CD4-positive, alpha-beta memory T cell (primary cell): Measurements from ENCODE around the gene CCDC69. TPM values are rescaled to one million over a fixed set of nuclear protein-coding genes. Genes with fewer than 3 reads are reported as not detected.
"Not testable (repeated sequence)": the region's sequence is repeated elsewhere in the genome, so short reads cannot be mapped to it uniquely, and the experiment has no call there.

Experiments
- CTCF ChIA-PET: fragments of 350-600 bp; sonication (Branson Sonifier 250); formaldehyde crosslinking; loops from one replicate; lab custom pipeline; 2021; ENCODE audit warnings: inconsistent platforms; ENCODE audit not compliant: partially characterized antibody; lab: Charles Lee
- POLR2A ChIA-PET: fragments of 350-600 bp; sonication (Branson Sonifier 250); formaldehyde crosslinking; loops from one replicate; lab custom pipeline; 2021; ENCODE audit not compliant: partially characterized antibody; lab: Charles Lee
- DNase-seq, 5 donors: peaks; one replicate each; pipeline versions ENCODE4 v3.0.0 to v3.0.0-alpha.2; 2020 to 2022; ENCODE audit warnings: mixed read lengths in 1 of 5
- H3K27ac ChIP-seq: one replicate; pipeline ENCODE4 v1.7.0; 2013; ENCODE audit warnings: low read depth, low read length
- H3K27me3 ChIP-seq: 2 replicates; pipeline ENCODE4 v1.7.0; 2013; ENCODE audit warnings: mild to moderate bottlenecking, low read length, moderate library complexity; ENCODE audit not compliant: insufficient read depth
- H3K36me3 ChIP-seq: 2 replicates; pipeline ENCODE4 v1.7.0; 2013; ENCODE audit warnings: mild to moderate bottlenecking, low read length, moderate library complexity; ENCODE audit not compliant: insufficient read depth
- H3K4me1 ChIP-seq: 2 replicates; pipeline ENCODE4 v1.7.0; 2013; ENCODE audit warnings: mild to moderate bottlenecking, low read length, moderate library complexity; ENCODE audit not compliant: insufficient read depth
- H3K4me3 ChIP-seq, 2 donors: one replicate each; pipeline ENCODE4 v1.7.0; 2013; ENCODE audit warnings: low read length in 2 of 2, mild to moderate bottlenecking in 1 of 2
- H3K9me3 ChIP-seq, 2 donors: one replicate each; pipeline ENCODE4 v1.7.0; 2013; ENCODE audit warnings: low read length in 2 of 2, control low read depth in 1 of 2; ENCODE audit not compliant: control insufficient read depth in 1 of 2
- H3K27ac Mint-ChIP-seq, 7 donors: one replicate each; pipeline ENCODE4 v1.8.0; 2020 to 2021; ENCODE audit warnings: mixed read lengths in 7 of 7, mild to moderate bottlenecking in 6 of 7, inconsistent platforms in 3 of 7, moderate library complexity in 3 of 7
- H3K27me3 Mint-ChIP-seq, 2 donors: one replicate each; pipeline ENCODE4 v1.8.0; 2020 to 2021; ENCODE audit warnings: mixed read lengths in 2 of 2
- H3K36me3 Mint-ChIP-seq, 2 donors: one replicate each; pipeline ENCODE4 v1.8.0; 2020 to 2021; ENCODE audit warnings: mixed read lengths in 2 of 2, inconsistent platforms in 1 of 2, mild to moderate bottlenecking in 1 of 2
- H3K4me1 Mint-ChIP-seq, 4 donors: one replicate each; pipeline ENCODE4 v1.8.0; 2020 to 2021; ENCODE audit warnings: mixed read lengths in 4 of 4, mild to moderate bottlenecking in 1 of 4
- H3K4me3 Mint-ChIP-seq, 8 donors: one replicate each; pipeline ENCODE4 v1.8.0; 2020 to 2021; ENCODE audit warnings: mixed read lengths in 8 of 8, mild to moderate bottlenecking in 7 of 8, moderate library complexity in 6 of 8, inconsistent platforms in 3 of 8
- H3K9me3 Mint-ChIP-seq, 8 donors: one replicate each; pipeline ENCODE4 v1.8.0; 2020 to 2021; ENCODE audit warnings: mixed read lengths in 8 of 8, mild to moderate bottlenecking in 5 of 8, inconsistent platforms in 3 of 8, moderate library complexity in 1 of 8
- intact Hi-C: fragments of 100-400 bp; cut with micrococcal nuclease; formaldehyde crosslinking; loops from one replicate; pipeline ENCODE4 v1.15.1; 2023
- polyA plus RNA-seq, 2 donors: library from polyadenylated mRNA; unstranded; fragments of 300-500 nt; fragmentation: Illumina TruSeq; gene quantifications; one replicate each; pipeline ENCODE4 v1.2.3, GENCODE V29; 2021
- total RNA-seq, 2 experiments: library from RNA; stranded (reverse); gene quantifications; one replicate each; pipeline ENCODE4 v1.2.3, GENCODE V29; 2021

CCDC69 gene
- total and polyA plus RNA-seq, 4 experiments from 2014 or later: 38.9 to 93.9 (median 88.2) TPM

DNA sequence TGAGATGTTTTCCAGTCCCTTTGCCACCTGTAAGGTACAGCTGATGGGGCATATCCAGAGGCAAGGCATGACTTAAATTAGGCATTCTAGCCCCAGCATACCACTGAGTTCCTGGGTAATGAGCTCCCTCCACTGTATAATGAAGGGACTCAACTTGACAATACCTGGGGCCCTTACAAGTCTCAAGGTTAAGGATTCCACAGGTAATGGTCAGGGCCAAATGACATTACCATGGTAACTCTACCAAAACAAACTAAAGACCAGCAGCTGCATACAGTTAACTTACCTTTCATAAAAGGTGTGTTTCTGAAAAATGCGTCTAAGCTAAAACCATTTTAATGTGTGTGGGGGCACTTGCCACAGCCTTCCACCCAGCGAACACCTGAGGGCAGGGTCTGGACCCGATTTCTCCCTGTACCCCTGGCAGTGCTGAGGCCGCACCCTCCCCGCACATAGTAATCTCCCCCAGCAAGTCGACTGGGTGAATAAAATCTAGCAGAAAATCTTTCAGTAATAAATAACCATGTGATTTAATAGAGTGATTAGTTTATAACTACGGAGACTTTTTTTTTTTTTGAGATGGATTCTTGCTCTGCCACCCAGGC lies 24.2 kb downstream of the CCDC69 start:
- Mint-ChIP-seq H3K27me3 (no peaks in the 10 kb centered on the region), H3K9me3 (no peaks in the 10 kb centered on the region), H3K4me3 (no peak overlapping the region), H3K27ac (peak overlapping the region; percentile 55 to 87 (median 57)), H3K36me3 (peaks cover 51 to 62% of the 10 kb centered on the region in 2 donors), H3K4me1 (peaks cover 32 to 50% (median 42%) of the 10 kb centered on the region in 4 donors)
- CTCF ChIA-PET: interaction anchor here (2.5 kb wide), 1 partner anchor 13 kb away, joined by 9 read pairs; no protein-coding TSS in a partner anchor
- intact Hi-C loops: loop anchor here (2.0 to 5.0 kb wide), 2 partner anchors 15 to 38 kb away; no protein-coding TSS in a partner anchor
- POLR2A ChIA-PET: interaction anchor here (1.4 kb wide), 1 partner anchor 14 kb away, joined by 5 read pairs; no protein-coding TSS in a partner anchor
- H3K36me3 ChIP-seq: peaks cover 27% of the 10 kb centered on the region
- H3K4me1 ChIP-seq: peaks cover 43% of the 10 kb centered on the region
- DNase-seq: no peak
- no peak overlapping the region for H3K4me3 ChIP-seq
- no peak overlapping the region for H3K27ac ChIP-seq
- H3K9me3 ChIP-seq: no peaks in the 10 kb centered on the region
- no peaks in the 10 kb centered on the region for H3K27me3 ChIP-seq

DNA sequence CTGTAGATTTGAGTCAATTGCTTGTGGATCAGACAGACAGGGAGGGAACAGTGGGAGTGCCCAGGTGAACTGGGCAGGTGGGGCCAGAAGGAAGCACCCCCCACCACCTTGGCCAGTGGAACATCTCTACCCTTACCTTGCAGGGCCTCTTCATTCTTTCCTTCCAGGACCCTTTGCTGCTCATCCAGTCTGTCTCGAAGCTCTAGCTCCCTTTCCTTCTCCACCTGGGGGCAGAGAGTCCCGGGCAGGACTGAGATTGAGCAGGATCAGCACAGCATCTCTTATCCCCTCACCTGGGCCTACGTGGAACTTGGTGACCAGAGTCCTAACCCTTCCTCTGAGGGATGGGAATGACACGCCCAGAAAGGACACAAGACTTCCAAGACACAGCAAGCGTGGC lies 25.0 kb downstream of the CCDC69 start:
- Histone ChIP-seq H3K27me3 (no peaks in the 10 kb centered on the region), H3K36me3 (peaks cover 27% of the 10 kb centered on the region), H3K4me3 (no peak overlapping the region), H3K27ac (no peak overlapping the region), H3K9me3 (no peaks in the 10 kb centered on the region), H3K4me1 (peaks cover 40% of the 10 kb centered on the region)
- CTCF ChIA-PET: interaction anchor here (2.5 kb wide), 1 partner anchor 14 kb away, joined by 9 read pairs; no protein-coding TSS in a partner anchor
- Mint-ChIP-seq H3K27me3 (no peaks in the 10 kb centered on the region), H3K9me3 (no peaks in the 10 kb centered on the region), H3K4me3 (no peak overlapping the region), H3K36me3 (peaks cover 57 to 65% of the 10 kb centered on the region in 2 donors), H3K4me1 (peaks cover 30 to 57% (median 48%) of the 10 kb centered on the region in 4 donors), H3K27ac (peak overlapping the region in 6 of 7 donors; percentile 36 to 87 (median 79))
- intact Hi-C loops: loop anchor here (2.0 kb wide), 1 partner anchor 16 kb away; no protein-coding TSS in a partner anchor
- DNase-seq: no peak
- POLR2A ChIA-PET: interaction anchor here (1.4 kb wide), 1 partner anchor 15 kb away, joined by 5 read pairs; no protein-coding TSS in a partner anchor

DNA sequence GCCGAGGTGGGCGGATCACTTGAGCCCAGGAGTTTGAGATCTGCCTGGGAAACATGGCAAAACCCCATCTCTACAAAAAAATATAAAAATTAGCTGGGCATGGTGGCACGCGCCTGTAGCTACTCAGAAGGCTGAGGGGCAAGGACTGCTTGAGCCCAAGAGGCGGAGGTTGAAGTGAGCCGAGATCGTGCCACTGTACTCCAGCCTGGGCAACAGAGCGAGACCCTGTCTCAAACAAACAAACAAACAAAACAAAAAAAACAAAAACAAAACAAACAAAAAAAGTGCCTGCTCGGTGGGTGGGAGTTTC lies 26.6 kb downstream of the CCDC69 start:
- H3K27ac ChIP-seq, H3K9me3 Mint-ChIP-seq, H3K9me3 ChIP-seq, H3K4me3 Mint-ChIP-seq, H3K27me3 Mint-ChIP-seq, intact Hi-C loops, H3K4me3 ChIP-seq, DNase-seq, H3K27me3 ChIP-seq: not testable (repeated sequence)
- H3K36me3 Mint-ChIP-seq: peaks cover 68 to 69% of the 10 kb centered on the region in 2 donors
- peaks cover 28 to 58% (median 47%) of the 10 kb centered on the region in 4 donors for H3K4me1 Mint-ChIP-seq
- H3K36me3 ChIP-seq: peaks cover 27% of the 10 kb centered on the region
- H3K27ac Mint-ChIP-seq: peak overlapping the region in 6 of 7 donors; percentile 6 to 87 (median 66)
- ChIA-PET POLR2A (interaction anchor here (1.9 kb wide), 1 partner anchor 17 kb away, joined by 4 read pairs; no protein-coding TSS in a partner anchor), CTCF (interaction anchor here (1.7 to 1.8 kb wide), 2 partner anchors 42 to 72 kb away, joined by 4 to 5 read pairs; no protein-coding TSS in a partner anchor)
- H3K4me1 ChIP-seq: peaks cover 29% of the 10 kb centered on the region

DNA sequence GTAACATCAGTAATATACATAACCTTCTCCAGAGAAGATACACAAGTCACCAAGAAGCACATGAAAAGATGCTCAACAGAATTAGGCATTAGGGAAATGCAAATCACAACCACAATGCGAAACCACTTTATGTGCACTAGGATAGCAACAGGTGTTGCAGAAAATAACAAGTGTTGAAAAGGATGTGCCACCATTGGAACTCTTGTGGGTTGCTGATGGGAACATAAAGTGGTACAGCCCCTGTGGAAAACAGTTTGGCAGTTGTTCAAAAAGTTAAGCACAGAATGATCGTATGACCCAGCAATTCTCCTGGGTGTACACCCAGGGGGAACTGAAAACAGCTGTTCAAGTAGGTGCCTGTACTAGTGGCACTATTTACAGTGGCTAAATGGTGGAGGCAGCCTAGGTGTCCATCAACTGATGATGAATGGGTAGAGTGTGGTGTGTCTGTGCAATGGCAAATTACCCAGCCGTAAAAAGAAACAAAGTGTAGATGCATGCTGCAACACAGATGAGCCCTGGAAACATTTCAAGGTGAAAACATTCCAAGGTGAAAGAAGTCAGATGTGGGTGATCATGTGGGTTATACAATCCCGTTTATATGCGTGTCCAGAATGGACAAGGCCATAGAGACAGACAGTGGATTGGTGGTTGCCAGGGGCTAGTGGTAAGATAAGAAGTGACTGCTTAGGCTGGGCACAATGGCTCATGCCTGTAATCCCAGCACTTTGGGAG lies 27.2 kb downstream of the CCDC69 start:
- CTCF ChIA-PET: interaction anchor here (1.7 to 1.8 kb wide), 2 partner anchors 42 to 71 kb away, joined by 4 to 5 read pairs; no protein-coding TSS in a partner anchor
- no peaks in the 10 kb centered on the region for H3K27me3 ChIP-seq
- H3K27me3 Mint-ChIP-seq: no peaks in the 10 kb centered on the region
- H3K4me3 Mint-ChIP-seq: peak overlapping the region in 2 of 8 donors; percentile 2 to 3
- H3K36me3 ChIP-seq: peaks cover 27% of the 10 kb centered on the region
- no peak overlapping the region for H3K4me3 ChIP-seq
- H3K9me3 ChIP-seq: no peaks in the 10 kb centered on the region
- H3K4me1 ChIP-seq: peaks cover 24% of the 10 kb centered on the region
- H3K27ac ChIP-seq: no peak overlapping the region
- POLR2A ChIA-PET: interaction anchor here (1.9 kb wide), 1 partner anchor 17 kb away, joined by 4 read pairs; no protein-coding TSS in a partner anchor
- no peak for DNase-seq
- H3K9me3 Mint-ChIP-seq: peaks cover 0 to 9% (median 7%) of the 10 kb centered on the region in 8 donors
- intact Hi-C loops: no loop called here
- H3K27ac Mint-ChIP-seq: peak overlapping the region; percentile 37 to 95 (median 74)
- peaks cover 73 to 74% of the 10 kb centered on the region in 2 donors for H3K36me3 Mint-ChIP-seq
- H3K4me1 Mint-ChIP-seq: peaks cover 28 to 62% (median 50%) of the 10 kb centered on the region in 4 donors

DNA sequence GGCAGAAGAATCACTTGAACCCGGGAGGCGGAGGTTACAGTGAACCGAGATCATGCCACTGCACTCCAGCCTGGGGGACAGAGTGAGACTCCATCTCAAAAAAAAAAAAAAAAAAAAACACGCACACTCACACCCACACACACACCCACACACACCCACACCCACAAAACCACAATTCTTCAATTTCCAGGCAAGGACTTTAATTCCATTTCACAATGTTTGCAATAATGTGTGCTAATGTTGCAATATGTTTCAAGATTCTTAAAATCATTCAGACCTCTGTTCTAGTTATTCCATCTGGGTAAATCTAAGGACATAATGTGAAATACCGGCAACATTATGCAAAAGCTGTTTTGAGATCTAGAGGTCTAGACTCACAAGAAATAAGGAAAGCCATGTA lies 28.3 kb downstream of the CCDC69 start:
- Mint-ChIP-seq H3K36me3 (peaks cover 73 to 75% of the 10 kb centered on the region in 2 donors), H3K27ac (peak overlapping the region; percentile 58 to 89 (median 81)), H3K9me3 (peaks cover 0 to 16% (median 9%) of the 10 kb centered on the region in 8 donors), H3K4me3 (peak overlapping the region in 6 of 8 donors; percentile 1 to 83 (median 47)), H3K27me3 (no peaks in the 10 kb centered on the region), H3K4me1 (peaks cover 32 to 62% (median 53%) of the 10 kb centered on the region in 4 donors)
- no peak for DNase-seq
- no peaks in the 10 kb centered on the region for H3K27me3 ChIP-seq
- no peaks in the 10 kb centered on the region for H3K9me3 ChIP-seq
- no peak overlapping the region for H3K4me3 ChIP-seq
- H3K27ac ChIP-seq: no peak overlapping the region
- peaks cover 17% of the 10 kb centered on the region for H3K36me3 ChIP-seq
- intact Hi-C loops: no loop called here
- H3K4me1 ChIP-seq: peaks cover 24% of the 10 kb centered on the region
- CTCF ChIA-PET: interaction anchor here (1.9 kb wide), 1 partner anchor 80 kb away, joined by 8 read pairs; no protein-coding TSS in a partner anchor
- POLR2A ChIA-PET: no interaction called here

DNA sequence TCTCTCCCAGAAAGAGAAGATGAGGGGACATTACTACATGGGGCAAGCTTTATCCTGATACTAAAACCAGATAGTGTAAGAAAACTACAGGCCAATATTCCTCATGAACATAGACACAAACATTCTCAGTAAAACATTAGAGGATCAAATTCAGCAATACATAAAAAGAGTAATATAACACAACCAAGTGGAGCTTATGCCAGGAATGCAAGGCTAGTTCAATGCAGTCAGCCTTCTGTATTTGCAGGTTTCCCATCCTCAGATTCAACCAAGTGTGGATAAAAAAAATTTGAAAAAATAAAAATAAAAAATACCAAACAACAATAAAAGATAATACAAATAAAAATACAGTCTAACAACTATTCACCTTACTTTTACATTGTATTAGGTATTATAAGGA lies 31.3 kb downstream of the CCDC69 start:
- ChIA-PET CTCF (interaction anchor here (0.6 to 2.2 kb wide), 5 partner anchors 32 to 78 kb away, joined by 3 to 9 read pairs (median 3); partner anchors contain the start of gene CCDC69), POLR2A (interaction anchor here (1.0 to 2.0 kb wide), 3 partner anchors 15 to 31 kb away, joined by 3 to 12 read pairs (median 3); partner anchors contain the start of gene CCDC69)
- peaks cover 72 to 82% of the 10 kb centered on the region in 2 donors for H3K36me3 Mint-ChIP-seq
- no peak for DNase-seq
- H3K4me1 Mint-ChIP-seq: peaks cover 34 to 70% (median 60%) of the 10 kb centered on the region in 4 donors
- no peaks in the 10 kb centered on the region for H3K9me3 ChIP-seq
- H3K27me3 Mint-ChIP-seq: no peaks in the 10 kb centered on the region
- H3K4me3 ChIP-seq: no peak overlapping the region
- H3K36me3 ChIP-seq: peaks cover 14% of the 10 kb centered on the region
- no peak overlapping the region for H3K27ac ChIP-seq
- peaks cover 0 to 36% (median 14%) of the 10 kb centered on the region in 8 donors for H3K9me3 Mint-ChIP-seq
- peaks cover 24% of the 10 kb centered on the region for H3K4me1 ChIP-seq
- H3K27ac Mint-ChIP-seq: peak overlapping the region in 1 of 7 donors; percentile 77
- H3K27me3 ChIP-seq: no peaks in the 10 kb centered on the region
- intact Hi-C loops: no loop called here
- no peak overlapping the region for H3K4me3 Mint-ChIP-seq
